ENCODE data around the gene NRXN3.

DNA sequence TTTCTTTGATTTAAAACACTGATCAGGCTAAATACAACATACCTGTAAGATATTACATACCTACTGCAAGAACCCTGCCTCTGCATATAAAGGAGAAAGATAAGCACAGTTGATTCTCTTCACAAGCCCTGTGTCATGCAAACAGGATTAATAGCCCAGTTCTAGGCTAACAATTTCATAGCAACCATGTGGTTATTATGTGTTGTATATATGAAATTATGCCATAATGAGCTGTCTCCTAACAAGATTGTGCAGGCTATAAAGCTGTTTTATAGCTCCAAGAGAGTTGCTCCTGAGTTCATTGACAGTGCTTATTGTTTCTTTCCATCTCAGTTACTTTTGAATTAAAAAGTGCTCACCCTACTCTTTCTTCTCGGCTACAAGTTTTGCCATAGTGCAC lies 1431.9 kb downstream of the NRXN3 start:
- TF ChIP-seq, protein P1, sequence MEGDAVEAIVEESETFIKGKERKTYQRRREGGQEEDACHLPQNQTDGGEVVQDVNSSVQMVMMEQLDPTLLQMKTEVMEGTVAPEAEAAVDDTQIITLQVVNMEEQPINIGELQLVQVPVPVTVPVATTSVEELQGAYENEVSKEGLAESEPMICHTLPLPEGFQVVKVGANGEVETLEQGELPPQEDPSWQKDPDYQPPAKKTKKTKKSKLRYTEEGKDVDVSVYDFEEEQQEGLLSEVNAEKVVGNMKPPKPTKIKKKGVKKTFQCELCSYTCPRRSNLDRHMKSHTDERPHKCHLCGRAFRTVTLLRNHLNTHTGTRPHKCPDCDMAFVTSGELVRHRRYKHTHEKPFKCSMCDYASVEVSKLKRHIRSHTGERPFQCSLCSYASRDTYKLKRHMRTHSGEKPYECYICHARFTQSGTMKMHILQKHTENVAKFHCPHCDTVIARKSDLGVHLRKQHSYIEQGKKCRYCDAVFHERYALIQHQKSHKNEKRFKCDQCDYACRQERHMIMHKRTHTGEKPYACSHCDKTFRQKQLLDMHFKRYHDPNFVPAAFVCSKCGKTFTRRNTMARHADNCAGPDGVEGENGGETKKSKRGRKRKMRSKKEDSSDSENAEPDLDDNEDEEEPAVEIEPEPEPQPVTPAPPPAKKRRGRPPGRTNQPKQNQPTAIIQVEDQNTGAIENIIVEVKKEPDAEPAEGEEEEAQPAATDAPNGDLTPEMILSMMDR (IDR thresholded peaks at IDR 0.05), result no peak
- TF ChIP-seq EZH2phosphoT487 (IDR thresholded peaks at IDR 0.05), result no peak
